ENCODE results near the gene GTPBP3.

GTPBP3 gene

GRCh38 chr19:17389288-17389687 lies 51.9 kb downstream of the GTPBP3 start:
- DNase-seq (ENCODE audit: low read depth), result no peak

DNA sequence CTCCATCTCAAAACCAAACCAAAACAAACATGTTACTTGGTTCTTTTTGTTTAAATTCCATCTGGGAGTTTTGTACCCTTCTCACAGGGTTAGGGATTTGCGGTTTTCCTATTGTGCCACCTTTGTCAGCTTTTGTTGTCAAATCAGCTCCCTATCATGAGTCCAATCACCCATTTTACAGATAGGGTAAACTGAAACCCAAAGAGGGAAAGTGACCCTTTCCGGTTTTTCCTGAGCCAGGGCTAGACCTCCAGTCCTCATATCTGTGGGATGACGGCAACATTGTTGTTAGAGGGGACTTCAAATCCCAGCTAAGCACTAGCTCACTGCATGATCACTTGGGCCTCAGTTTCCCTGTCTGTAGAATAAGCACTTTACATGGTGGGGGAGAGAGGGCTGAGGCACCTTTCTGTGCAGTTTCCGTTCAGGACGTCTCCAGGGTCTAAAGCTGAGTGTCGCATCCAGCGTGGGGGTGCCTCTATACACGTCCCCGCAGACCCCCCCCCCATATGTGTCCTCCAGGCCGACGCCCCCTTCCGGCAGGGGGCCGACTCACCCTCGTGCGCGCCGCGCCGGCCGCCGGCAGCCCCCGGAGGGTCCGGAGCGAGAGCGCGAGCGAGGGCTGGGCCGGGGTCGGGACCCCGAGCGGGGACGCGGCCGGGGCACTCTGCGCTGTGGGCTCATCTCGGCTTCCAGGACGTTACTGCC lies 52.8 kb downstream of the GTPBP3 start:
- DNase-seq (ENCODE audit: low read depth), result no peak

DNA sequence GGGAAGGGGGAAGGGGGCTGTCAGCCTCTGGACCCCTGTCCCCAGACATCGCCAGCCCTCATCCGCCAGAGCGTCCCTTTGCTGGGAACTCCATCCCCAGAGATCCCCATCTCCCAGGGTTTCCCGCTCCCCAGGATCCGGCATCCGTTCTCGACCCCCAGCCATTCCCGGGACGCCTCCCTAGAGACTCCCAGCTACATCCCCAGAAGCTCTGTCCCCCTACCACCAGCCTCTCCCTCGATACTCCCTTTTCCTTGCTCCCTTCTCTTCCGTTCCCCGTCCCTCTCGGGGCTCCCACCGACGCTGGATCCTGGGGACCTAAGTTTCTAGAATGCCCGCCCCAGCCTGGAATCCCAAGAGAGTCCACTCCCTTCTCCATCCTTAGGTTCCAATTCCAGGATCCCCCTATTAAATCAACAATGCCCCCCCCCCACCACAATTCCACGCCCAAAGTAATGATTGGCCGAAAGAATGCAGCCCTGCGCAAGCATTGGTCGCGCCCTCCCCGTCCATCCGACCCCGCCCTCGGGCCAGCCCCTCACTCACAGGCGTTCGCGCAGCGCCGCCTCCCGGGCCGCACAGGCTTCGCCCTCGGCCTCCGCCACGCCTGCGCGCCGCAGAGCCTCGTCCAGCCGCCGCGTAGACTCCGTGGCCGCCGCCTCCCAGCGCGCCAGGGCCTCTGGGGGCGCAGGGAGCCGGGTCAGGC lies 53.5 kb downstream of the GTPBP3 start:
- DNase-seq (ENCODE audit: low read depth), result peak; percentile 91

DNA sequence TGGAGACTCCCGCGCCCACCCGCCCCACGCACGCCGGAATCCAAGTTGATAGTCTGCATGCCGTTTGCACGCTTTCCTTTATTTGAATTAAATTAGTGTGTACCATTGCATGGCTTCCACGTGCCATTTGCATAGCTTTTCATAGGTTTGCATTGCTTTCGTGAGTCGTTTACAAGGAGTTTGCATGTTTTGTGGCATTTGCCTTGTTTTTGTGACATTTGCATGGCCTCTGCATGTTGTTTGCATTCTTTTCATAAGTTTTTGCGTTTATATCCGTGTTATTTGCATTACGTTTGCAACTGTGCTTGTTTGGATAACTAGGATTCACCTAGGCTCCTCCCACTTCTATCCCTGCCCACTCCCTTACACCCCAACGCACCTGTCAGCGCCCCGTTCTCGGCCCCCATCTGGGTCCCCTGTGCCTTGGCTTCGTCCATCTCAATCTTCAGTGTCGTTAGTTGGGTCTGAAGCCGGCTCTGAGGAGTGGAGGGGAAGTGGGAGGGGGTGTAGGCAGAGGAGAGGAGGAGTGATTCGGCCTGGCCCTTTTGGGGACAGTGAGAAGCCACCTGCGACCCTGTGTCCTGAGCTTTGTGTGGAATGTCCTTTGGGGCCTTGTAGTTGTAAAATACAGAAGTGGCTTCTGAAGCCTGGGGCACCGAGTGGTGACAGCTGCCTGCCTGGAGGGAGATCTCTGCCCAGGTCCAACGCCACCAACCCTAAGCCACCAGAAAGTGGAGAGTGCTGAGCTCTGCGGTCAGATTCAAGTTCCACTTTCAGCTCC lies 54.2 kb downstream of the GTPBP3 start:
- no peak for DNase-seq (ENCODE audit: low read depth)
